GM10248 (cell line): Measurements from ENCODE around the gene LRRC18.

Source experiments
- CTCF ChIA-PET: fragments of 300-600 bp; sonication (Branson Sonifier 250); formaldehyde crosslinking; extraction: SDS; loops from one replicate; lab custom pipeline; 2021; ENCODE audit warnings: antibody characterized with exemption; lab: Yijun Ruan, JAX
- POLR2A ChIA-PET: fragments of 350-650 bp; sonication (Branson Sonifier 250); formaldehyde crosslinking; extraction: SDS; loops from one replicate; lab custom pipeline; 2020; ENCODE audit warnings: antibody characterized with exemption; lab: Yijun Ruan, JAX
- DNase-seq: peaks from one replicate; pipeline ENCODE4 v3.0.0; 2012; ENCODE audit errors: extremely low spot score
- CTCF ChIP-seq: IDR thresholded peaks from 2 replicates; pipeline ENCODE4 v1.5.1; 2012; ENCODE audit warnings: mild to moderate bottlenecking, low read depth; ENCODE audit errors: extremely low read depth, missing control alignments, control extremely low read depth

Gene LRRC18

GRCh38 chr10:48976196-48976595, 36.6 kb upstream of the LRRC18 start:
- POLR2A ChIA-PET, result no interaction called here
- DNase-seq, result no peak
- CTCF ChIA-PET, result interaction anchor here (1.1 to 1.3 kb wide), 3 partner anchors 10 to 537 kb away, joined by 3 to 4 read pairs (median 4); no protein-coding TSS in a partner anchor
- TF ChIP-seq CTCF, result no peak

- ChIA-PET CTCF (interaction anchor here (1.0 kb wide), 1 partner anchor 9 kb away, joined by 3 read pairs; no protein-coding TSS in a partner anchor), POLR2A (no interaction called here)
- no peak for DNase-seq
- no peak for TF ChIP-seq CTCF
Observed at GRCh38 chr10:48974510-48975156, 35.0 kb upstream of the LRRC18 start.

- DNase-seq, result no peak
- ChIA-PET CTCF (no interaction called here), POLR2A (no interaction called here)
- TF ChIP-seq CTCF, result no peak
Observed at GRCh38 chr10:48973065-48973464, 33.4 kb upstream of the LRRC18 start.

GRCh38 chr10:48970654-48971053, 31.0 kb upstream of the LRRC18 start:
- CTCF ChIA-PET, result interaction anchor here (1.4 to 2.3 kb wide), 2 partner anchors 10 to 14 kb away, joined by 7 read pairs; no protein-coding TSS in a partner anchor
- POLR2A ChIA-PET, result no interaction called here
- no peak for TF ChIP-seq CTCF
- no peak for DNase-seq

GRCh38 chr10:48970046-48970445, 30.4 kb upstream of the LRRC18 start:
- DNase-seq, result no peak
- ChIA-PET POLR2A (no interaction called here), CTCF (interaction anchor here (1.3 to 2.3 kb wide), 3 partner anchors 11 to 22 kb away, joined by 3 to 7 read pairs (median 7); no protein-coding TSS in a partner anchor)
- no peak for TF ChIP-seq CTCF

GRCh38 chr10:48968036-48968435, 28.4 kb upstream of the LRRC18 start:
- POLR2A ChIA-PET, result no interaction called here
- CTCF ChIA-PET, result interaction anchor here (1.0 kb wide), 1 partner anchor 726 kb away, joined by 3 read pairs; no protein-coding TSS in a partner anchor
- no peak for DNase-seq
- no peak for TF ChIP-seq CTCF
